WERI-Rb-1 (cell line): Measurements from ENCODE around the gene TMEM202.

Experiments used
- DNase-seq: peaks from one replicate; pipeline ENCODE4 v3.0.0-alpha.2; 2020
- H3K27ac ChIP-seq: fragments of 250-450 bp; sonication (Bioruptor Pico); 2 replicates; pipeline ENCODE4 v1.5.1; 2020; ENCODE audit warnings: mild to moderate bottlenecking, moderate library complexity
- H3K27me3 ChIP-seq: fragments of 250-450 bp; sonication (Bioruptor Pico); 2 replicates; pipeline ENCODE4 v1.5.1; 2021; ENCODE audit warnings: mild to moderate bottlenecking, low read depth, moderate library complexity; ENCODE audit not compliant: insufficient read depth, severe bottlenecking
- H3K36me3 ChIP-seq: fragments of 250-450 bp; sonication (Bioruptor Pico); 2 replicates; pipeline ENCODE4 v1.5.1; 2020; ENCODE audit warnings: mild to moderate bottlenecking, moderate library complexity
- H3K4me3 ChIP-seq: 2 replicates; pipeline ENCODE4 v1.5.1; 2011; ENCODE audit warnings: low read depth, mild to moderate bottlenecking, control low read depth, low read length
- H3K9me3 ChIP-seq: fragments of 250-450 bp; sonication (Bioruptor Pico); 2 replicates; pipeline ENCODE4 v1.5.1; 2021; ENCODE audit warnings: mild to moderate bottlenecking, moderate library complexity; ENCODE audit not compliant: severe bottlenecking
- TF ChIP-seq, protein P1 (sequence below): IDR thresholded peaks from 2 replicates; pipeline ENCODE4 v1.5.1; 2011; ENCODE audit warnings: low read depth, mild to moderate bottlenecking, control low read depth, inconsistent platforms, low read length

The TMEM202 gene, protein sequence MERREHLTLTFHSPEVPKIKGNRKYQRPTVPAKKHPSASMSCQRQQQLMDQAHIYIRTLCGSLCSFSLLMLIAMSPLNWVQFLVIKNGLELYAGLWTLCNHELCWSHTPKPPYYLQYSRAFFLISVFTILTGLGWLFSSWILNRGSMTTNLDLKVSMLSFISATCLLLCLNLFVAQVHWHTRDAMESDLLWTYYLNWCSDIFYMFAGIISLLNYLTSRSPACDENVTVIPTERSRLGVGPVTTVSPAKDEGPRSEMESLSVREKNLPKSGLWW

DNA sequence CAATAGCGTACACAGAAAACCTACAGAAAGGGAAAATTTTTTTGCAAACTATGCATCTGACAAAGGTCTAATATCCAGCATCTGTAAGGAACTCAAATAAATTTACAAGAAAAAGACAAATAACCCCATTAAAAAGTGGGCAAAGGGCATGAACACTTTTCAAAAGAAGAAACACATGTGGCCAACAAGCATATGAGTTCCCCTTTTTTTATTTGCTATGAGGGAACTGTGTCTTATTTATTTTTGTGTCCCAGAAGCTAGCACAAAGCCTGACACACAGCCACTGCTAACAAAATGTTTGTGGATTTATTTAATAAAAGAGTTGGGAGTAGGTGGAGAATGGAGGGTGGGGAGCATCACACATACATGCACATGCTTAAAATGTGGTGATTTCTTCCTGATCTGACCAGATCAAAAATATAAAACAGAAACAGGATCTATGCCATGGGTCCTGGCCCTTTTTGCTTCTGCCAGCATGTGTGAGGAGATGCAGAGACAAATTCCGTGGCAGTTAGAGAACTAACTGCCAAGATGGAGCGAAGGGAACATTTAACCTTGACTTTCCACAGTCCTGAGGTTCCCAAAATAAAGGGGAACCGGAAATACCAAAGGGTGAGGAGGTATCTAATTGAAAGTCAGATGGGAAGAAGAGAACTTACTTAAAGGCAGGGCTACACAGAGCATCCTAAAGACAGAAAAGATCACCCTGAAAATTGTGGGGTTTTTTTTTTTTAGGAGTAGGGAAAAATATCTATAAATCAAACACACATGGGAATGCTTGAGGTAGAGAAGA, at the start of gene TMEM202:
TMEM202 (plus strand) TSS at position 510 of the 793 bp plus-strand sequence; CDS start at position 532, 22 bp downstream.
- no peak within 1 kb of the TSS for H3K27ac ChIP-seq
- no peaks in the 10 kb centered on the region for H3K27me3 ChIP-seq
- no peak for DNase-seq
- TF ChIP-seq, protein P1, sequence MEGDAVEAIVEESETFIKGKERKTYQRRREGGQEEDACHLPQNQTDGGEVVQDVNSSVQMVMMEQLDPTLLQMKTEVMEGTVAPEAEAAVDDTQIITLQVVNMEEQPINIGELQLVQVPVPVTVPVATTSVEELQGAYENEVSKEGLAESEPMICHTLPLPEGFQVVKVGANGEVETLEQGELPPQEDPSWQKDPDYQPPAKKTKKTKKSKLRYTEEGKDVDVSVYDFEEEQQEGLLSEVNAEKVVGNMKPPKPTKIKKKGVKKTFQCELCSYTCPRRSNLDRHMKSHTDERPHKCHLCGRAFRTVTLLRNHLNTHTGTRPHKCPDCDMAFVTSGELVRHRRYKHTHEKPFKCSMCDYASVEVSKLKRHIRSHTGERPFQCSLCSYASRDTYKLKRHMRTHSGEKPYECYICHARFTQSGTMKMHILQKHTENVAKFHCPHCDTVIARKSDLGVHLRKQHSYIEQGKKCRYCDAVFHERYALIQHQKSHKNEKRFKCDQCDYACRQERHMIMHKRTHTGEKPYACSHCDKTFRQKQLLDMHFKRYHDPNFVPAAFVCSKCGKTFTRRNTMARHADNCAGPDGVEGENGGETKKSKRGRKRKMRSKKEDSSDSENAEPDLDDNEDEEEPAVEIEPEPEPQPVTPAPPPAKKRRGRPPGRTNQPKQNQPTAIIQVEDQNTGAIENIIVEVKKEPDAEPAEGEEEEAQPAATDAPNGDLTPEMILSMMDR, result no peak
- no peaks in the 10 kb centered on the region for H3K36me3 ChIP-seq
- no peak within 1 kb of the TSS for H3K4me3 ChIP-seq
- no peaks in the 10 kb centered on the region for H3K9me3 ChIP-seq

GRCh38 chr15:72353266-72353665, 44.8 kb upstream of the TMEM202 start:
- Histone ChIP-seq H3K27me3 (no peaks in the 10 kb centered on the region), H3K36me3 (peaks cover 71% of the 10 kb centered on the region), H3K9me3 (no peaks in the 10 kb centered on the region), H3K4me3 (no peak overlapping the region), H3K27ac (no peak overlapping the region)
- TF ChIP-seq, protein P1, result no peak
- no peak for DNase-seq

GRCh38 chr15:72354496-72354895, 43.6 kb upstream of the TMEM202 start:
- no peaks in the 10 kb centered on the region for H3K9me3 ChIP-seq
- peaks cover 68% of the 10 kb centered on the region for H3K36me3 ChIP-seq
- H3K27ac ChIP-seq, result no peak overlapping the region
- no peaks in the 10 kb centered on the region for H3K27me3 ChIP-seq
- no peak for DNase-seq
- TF ChIP-seq, protein P1, result no peak
- H3K4me3 ChIP-seq, result no peak overlapping the region

DNA sequence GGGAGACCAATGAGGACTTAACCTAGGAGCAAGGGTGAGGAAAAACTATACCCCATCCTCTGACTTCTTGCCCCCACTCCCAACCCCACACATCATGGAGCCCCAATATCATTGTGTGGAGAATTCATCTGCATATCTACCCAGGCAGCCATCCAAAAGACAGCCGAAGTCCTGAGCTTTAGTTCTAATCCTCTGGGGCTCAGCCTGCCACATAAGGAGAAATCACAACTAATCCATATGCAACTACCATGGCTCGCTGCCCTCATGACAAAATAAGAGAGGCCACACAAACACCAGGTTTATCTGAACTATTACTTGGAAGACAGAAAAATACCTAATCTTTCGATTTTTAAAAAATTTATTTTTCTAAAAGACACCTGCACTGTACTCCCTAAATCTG, 40.0 kb upstream of the TMEM202 start:
- Histone ChIP-seq H3K4me3 (no peak overlapping the region; the same call in 1 of the 2 replicates), H3K9me3 (no peaks in the 10 kb centered on the region), H3K36me3 (peaks cover 39% of the 10 kb centered on the region), H3K27ac (peak overlapping the region; percentile 55), H3K27me3 (no peaks in the 10 kb centered on the region)
- DNase-seq, result peak; percentile 52
- TF ChIP-seq, protein P1, result no peak

DNA sequence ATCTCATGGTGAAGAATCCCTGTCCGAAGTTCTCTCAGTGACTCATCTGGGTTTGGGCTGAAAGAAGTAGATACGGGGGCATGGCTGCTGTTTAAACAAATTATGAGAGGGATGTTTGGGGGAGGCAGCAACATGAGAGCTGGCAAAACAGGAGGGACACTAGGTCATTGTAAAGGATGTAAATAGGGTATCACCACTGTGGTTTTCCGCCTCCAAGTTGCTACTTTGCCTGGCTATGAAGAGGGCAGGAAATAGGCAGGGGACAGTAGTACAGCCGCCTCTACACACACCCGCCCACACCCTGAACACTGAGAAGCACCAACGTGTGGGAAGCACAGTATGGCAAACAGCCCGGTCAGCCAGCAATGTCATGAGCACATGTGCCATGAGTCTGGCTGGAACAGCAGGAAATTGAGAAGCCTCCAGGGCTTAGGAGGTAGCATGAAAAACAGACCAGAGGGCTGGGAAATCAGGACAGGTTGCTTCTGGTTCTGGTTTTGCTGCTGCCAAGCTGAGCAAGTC, 39.4 kb upstream of the TMEM202 start:
- Histone ChIP-seq H3K27me3 (no peaks in the 10 kb centered on the region), H3K4me3 (no peak overlapping the region; the same call in 1 of the 2 replicates), H3K36me3 (peaks cover 33% of the 10 kb centered on the region), H3K9me3 (no peaks in the 10 kb centered on the region), H3K27ac (peak overlapping the region; percentile 50)
- DNase-seq, result no peak
- TF ChIP-seq, protein P1, result no peak
